Fibroblast of skin of left biceps (primary cell): ENCODE measurements around the gene IQGAP3.

Source experiments
- DNase-seq, 2 experiments: peaks; one replicate each; pipeline ENCODE4 v3.0.0-alpha.2; 2013; ENCODE audit warnings: low read depth in 2 of 2

IQGAP3 gene

GRCh38 chr1:156482276-156482675, 90.1 kb downstream of the IQGAP3 start:
- DNase-seq: no peak

GRCh38 chr1:156481527-156481926, 90.8 kb downstream of the IQGAP3 start:
- DNase-seq: no peak

DNA sequence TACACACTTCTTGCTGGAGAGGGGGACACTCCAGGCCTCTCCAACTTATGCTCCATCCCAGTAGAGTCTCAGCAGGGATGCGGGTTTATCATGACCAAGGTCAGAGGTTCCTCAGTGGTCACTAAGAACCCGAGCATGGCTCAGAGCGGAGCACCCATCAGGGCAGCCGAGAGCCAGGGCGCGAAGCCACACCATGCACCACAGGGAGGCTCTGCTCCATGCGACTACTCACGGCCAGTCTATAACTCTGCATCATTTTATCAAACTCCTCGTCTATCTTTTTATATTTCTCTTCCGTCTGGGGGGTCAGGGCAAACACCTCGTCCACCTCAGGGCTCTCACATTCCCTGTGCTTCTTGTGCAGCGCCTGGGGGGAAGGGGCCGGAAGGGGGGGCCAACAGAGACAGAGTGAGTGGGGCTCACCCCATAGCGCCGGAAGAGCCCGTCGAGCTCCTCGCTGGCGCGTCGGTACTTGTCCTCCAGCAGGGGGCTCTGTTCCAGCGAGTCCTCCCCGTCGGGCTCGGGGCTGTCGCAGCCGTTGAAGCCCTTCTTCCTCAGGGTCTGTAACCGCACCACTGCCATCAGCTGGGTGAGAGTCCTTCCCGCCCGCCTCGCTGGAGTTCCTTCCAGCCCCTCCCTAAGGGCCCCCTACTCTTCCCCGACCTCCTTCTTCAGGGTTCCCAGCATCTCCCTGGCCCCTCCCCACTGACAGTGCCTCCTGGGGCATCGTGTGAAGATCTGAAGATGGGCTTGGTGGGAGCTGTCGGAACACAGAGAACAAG, 91.8 kb downstream of the IQGAP3 start:
- DNase-seq: no peak

GRCh38 chr1:156480016-156480370, 92.4 kb downstream of the IQGAP3 start:
- no peak for DNase-seq

- no peak for DNase-seq
Observed at GRCh38 chr1:156479093-156480015, 93.0 kb downstream of the IQGAP3 start.

- no peak for DNase-seq
Observed at GRCh38 chr1:156478250-156478627, 94.1 kb downstream of the IQGAP3 start.

DNA sequence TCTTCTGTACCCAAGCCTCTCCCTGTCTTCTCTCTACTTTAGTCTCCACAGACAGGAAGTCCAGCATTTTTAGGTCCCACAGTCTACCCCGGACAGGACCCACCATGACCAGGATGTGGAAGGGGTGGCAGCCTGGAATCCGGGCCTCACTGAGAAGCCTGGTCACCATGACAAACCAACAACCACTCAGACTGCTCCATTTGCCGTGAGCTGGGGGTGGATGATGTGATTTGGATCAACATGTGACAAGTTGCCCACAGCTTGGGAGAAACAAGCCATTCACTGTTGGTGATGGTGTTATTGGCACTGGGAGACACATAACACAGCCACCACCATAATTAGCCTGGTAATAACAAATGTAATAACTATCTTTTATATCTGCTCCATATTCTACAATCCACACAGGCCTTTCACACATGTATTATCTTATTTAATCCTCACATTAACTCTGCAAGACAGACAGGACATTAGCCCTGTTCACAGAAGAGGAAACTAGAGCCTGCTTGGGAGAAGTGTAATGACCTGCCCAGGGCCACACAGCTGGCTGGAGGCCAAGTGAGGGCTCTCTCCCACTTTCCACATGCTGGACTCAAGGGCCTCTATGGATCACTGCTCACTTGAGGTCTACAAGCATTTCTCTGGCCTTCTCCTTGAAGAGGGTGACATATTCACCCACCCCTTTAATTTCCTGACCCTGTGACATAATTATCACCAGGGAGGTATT, 94.7 kb downstream of the IQGAP3 start:
- DNase-seq: no peak

GRCh38 chr1:156476501-156477298, 95.7 kb downstream of the IQGAP3 start:
- DNase-seq: peak; percentile 38 to 42

DNA sequence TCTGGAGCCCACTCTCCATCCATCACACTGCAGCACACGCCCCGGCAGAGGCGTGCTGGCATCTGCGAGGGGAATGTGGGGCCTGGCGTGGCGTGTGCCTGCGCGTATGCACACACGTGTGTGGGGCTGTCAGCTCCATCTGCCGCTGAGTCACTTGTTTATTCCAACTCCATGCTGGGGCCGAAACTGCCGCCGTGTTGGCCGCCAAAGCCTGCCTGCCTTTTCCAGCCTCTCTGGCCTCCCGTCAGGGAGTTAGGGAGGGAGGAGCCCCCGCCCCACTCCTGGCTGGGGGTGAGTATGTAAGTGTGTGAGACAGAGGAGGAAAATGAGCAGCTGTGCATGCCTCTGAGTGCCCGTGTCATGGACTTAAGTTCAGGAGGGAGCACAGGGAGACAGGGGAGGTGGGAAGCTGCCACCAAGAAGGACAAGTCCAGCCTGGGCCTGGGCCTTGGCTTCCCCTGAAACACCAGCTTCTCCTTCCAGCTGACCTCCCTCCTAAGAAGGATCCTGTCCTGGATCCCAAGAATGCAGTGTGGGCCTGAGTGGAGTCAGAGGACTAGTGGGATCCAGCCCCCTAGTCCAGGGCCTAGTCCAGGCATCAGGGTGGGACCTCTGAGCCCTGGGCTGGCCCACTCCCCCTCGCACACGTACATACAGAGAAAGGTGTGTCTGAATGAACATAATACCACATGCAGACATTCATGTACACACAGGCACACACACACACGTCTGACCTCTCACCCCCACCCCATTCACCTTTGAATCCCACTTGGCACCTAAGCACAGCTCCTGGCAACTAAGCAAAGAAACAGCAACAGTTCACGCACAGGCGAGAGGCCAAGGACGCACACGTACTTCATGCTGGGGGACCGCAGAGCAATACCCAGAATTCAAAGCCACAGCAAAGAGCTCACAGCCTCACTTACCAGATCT, 96.5 kb downstream of the IQGAP3 start:
- no peak for DNase-seq
